Bronchial epithelial cell (primary cell): Measurements from ENCODE around the gene ZNF771. TPM values are rescaled to one million over a fixed set of nuclear protein-coding genes. Genes with fewer than 3 reads are reported as not detected.

Source experiments
- DNase-seq: peaks from one replicate; pipeline ENCODE4 v3.0.0-alpha.2; 2010; ENCODE audit warnings: low read depth
- FAIRE-seq: peaks from 2 replicates; lab custom pipeline; 2011; peaks lifted over from hg19 to GRCh38; lab: Jason Lieb, UNC
- H3K27me3 ChIP-seq: 2 replicates; pipeline ENCODE4 v1.5.1; 2011; ENCODE audit warnings: low read length; ENCODE audit not compliant: control insufficient read depth, insufficient read depth
- H3K36me3 ChIP-seq: 2 replicates; pipeline ENCODE4 v1.5.1; 2011; ENCODE audit warnings: low read length; ENCODE audit not compliant: control insufficient read depth, insufficient read depth
- H3K4me3 ChIP-seq: 2 replicates; pipeline ENCODE4 v1.5.1; 2011; ENCODE audit warnings: mild to moderate bottlenecking, low read depth, low read length, control low read depth
- CTCF ChIP-seq: IDR thresholded peaks from 2 replicates; pipeline ENCODE4 v1.5.1; 2011; ENCODE audit warnings: mild to moderate bottlenecking, moderate library complexity, low read length, control low read depth, inconsistent platforms; ENCODE audit not compliant: insufficient read depth, severe bottlenecking
- total RNA-seq: library from RNA; depleted of rRNA; stranded (reverse); fragments of >200 nt; gene quantifications from 2 replicates; pipeline ENCODE4 v1.2.1, GENCODE V29; 2014

The ZNF771 gene
- total RNA-seq, 1 donor from 2014 or later = 10.0 TPM

- H3K27me3 ChIP-seq = no peaks in the 10 kb centered on the region
- peak overlapping the region; percentile 54 for H3K4me3 ChIP-seq
- FAIRE-seq (no peak), DNase-seq (peak; percentile 86)
- TF ChIP-seq CTCF = peak; percentile 17
- no peaks in the 10 kb centered on the region for H3K36me3 ChIP-seq
Measured at GRCh38 chr16:30417529-30418349, 10.3 kb downstream of the ZNF771 start.

GRCh38 chr16:30418350-30419181 lies 11.2 kb downstream of the ZNF771 start:
- no peaks in the 10 kb centered on the region for H3K27me3 ChIP-seq
- H3K36me3 ChIP-seq = peaks cover 1% of the 10 kb centered on the region
- peak overlapping the region; percentile 54 for H3K4me3 ChIP-seq
- TF ChIP-seq CTCF = no peak
- DNase-seq (no peak), FAIRE-seq (no peak)

- FAIRE-seq (no peak), DNase-seq (no peak)
- no peak for TF ChIP-seq CTCF
- peaks cover 6% of the 10 kb centered on the region for H3K36me3 ChIP-seq
- H3K4me3 ChIP-seq = no peak overlapping the region
- H3K27me3 ChIP-seq = no peaks in the 10 kb centered on the region
Measured at GRCh38 chr16:30421010-30421409, 13.6 kb downstream of the ZNF771 start.

DNA sequence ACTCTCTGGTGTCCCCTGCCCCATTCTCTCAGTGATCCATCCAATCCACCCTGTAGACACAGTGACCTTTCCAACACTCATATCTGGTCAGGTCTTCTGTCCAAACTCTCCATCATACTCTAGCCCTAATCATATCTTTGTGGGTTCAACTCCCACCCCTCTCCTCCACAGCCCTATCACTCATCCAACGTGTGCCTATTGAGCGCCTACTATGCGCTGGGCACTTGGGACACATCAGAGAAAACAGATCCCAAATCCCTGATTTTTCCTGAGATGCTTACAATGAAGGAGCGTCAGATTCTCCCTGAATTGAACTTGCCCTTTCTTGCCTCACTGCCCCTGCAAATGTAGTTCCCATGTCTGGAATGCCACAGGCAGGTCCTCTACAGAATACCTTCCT lies 20.6 kb downstream of the ZNF771 start:
- no peak overlapping the region for H3K4me3 ChIP-seq
- no peaks in the 10 kb centered on the region for H3K27me3 ChIP-seq
- TF ChIP-seq CTCF = no peak
- no peak for DNase-seq
- H3K36me3 ChIP-seq = peaks cover 11% of the 10 kb centered on the region
- no peak for FAIRE-seq

DNA sequence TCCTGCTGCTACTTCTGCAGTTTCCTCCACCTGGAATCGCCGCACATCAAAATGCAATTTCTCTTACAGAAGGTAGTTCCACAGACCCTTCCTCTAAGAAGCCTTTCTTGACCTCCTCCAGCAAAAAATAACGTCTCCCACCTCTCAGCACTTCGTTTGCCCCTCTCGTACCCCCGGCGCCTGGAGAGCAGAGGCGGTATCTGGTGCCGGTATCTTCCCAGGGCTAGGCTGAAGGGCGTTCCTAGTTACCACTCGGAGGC lies 21.9 kb downstream of the ZNF771 start:
- no peaks in the 10 kb centered on the region for H3K27me3 ChIP-seq
- FAIRE-seq = no peak
- peaks cover 6% of the 10 kb centered on the region for H3K36me3 ChIP-seq
- H3K4me3 ChIP-seq = peak overlapping the region; percentile 80
- no peak for DNase-seq
- no peak for TF ChIP-seq CTCF
